Gastroesophageal sphincter (tissue), 4 donors: Measurements from ENCODE around the gene BICC1. TPM values are rescaled to one million over a fixed set of nuclear protein-coding genes. Genes with fewer than 3 reads are reported as not detected.
A peak's percentile ranks its signal among the peaks of the same experiment; 100 is the strongest.

Source experiments
- ATAC-seq: fragments of 150-250 bp; one replicate; pipeline ENCODE4 v1.9.1; 2016; ENCODE audit warnings: mild to moderate bottlenecking, moderate library complexity
- H3K27ac ChIP-seq, 4 donors: fragments of 200-600 bp; sonication (generic) in 3 of 4; 1 replicate in 3 of 4; 2 replicates in 1 of 4; pipeline ENCODE4 v1.5.1; 2016 to 2019
- H3K27me3 ChIP-seq: fragments of 200-600 bp; sonication (generic); one replicate; pipeline ENCODE4 v1.5.1; 2019
- H3K36me3 ChIP-seq, 2 donors: fragments of 200-600 bp; sonication (generic); one replicate each; pipeline ENCODE4 v1.5.1; 2019; ENCODE audit warnings: control low read depth in 1 of 2
- H3K4me1 ChIP-seq, 3 donors: fragments of 200-600 bp; sonication (generic); 1 replicate in 2 of 3; 2 replicates in 1 of 3; pipeline ENCODE4 v1.5.1; 2016 to 2019; ENCODE audit warnings: control low read depth in 2 of 3
- H3K4me3 ChIP-seq, 2 donors: fragments of 200-600 bp; sonication (generic); one replicate each; pipeline ENCODE4 v1.5.1; 2019; ENCODE audit warnings: mild to moderate bottlenecking in 1 of 2, moderate library complexity in 1 of 2
- H3K9me3 ChIP-seq, 3 donors: fragments of 200-600 bp; sonication (generic); one replicate each; pipeline ENCODE4 v1.5.1; 2017 to 2019; ENCODE audit warnings: control low read depth in 2 of 3
- EP300 ChIP-seq: sonication (generic); formaldehyde crosslinking; IDR thresholded peaks from one replicate; pipeline ENCODE4 v1.6.1; 2017; ENCODE audit warnings: antibody characterized with exemption, mild to moderate bottlenecking
- POLR2A ChIP-seq, 2 donors: fragments of 450-650 bp; IDR thresholded peaks; one replicate each; pipeline ENCODE4 v1.6.1; 2017; ENCODE audit warnings: antibody characterized with exemption in 2 of 2, mild to moderate bottlenecking in 2 of 2, moderate library complexity in 1 of 2
- POLR2AphosphoS5 ChIP-seq: sonication (generic); formaldehyde crosslinking; IDR thresholded peaks from one replicate; pipeline ENCODE4 v1.6.1; 2017; ENCODE audit warnings: antibody characterized with exemption
- WGBS, 2 donors: methylation state at CpG; one replicate each; pipeline ENCODE4 v1.1.5; 2018; ENCODE audit warnings: low coverage in 1 of 2; 5-methylcytosine and 5-hydroxymethylcytosine counted together
- total RNA-seq, 4 donors: library from RNA; depleted of rRNA; stranded (reverse); fragments of >200 nt; gene quantifications; one replicate each; pipeline ENCODE4 v1.1.0, GENCODE V29; 2016
- TF ChIP-seq, protein P1 (sequence below), 4 experiments: fragments of 200-600 bp in 2 of 4; fragments of 450-650 bp in 2 of 4; sonication (generic) in 1 of 4; IDR thresholded peaks; one replicate each; pipeline ENCODE4 v1.5.1; 2017 to 2019; ENCODE audit warnings: antibody characterized with exemption in 4 of 4, mild to moderate bottlenecking in 2 of 4, moderate library complexity in 2 of 4

The BICC1 gene
- total RNA-seq, 4 donors from 2014 or later: 18.6 to 27.8 (median 22.5) TPM

DNA sequence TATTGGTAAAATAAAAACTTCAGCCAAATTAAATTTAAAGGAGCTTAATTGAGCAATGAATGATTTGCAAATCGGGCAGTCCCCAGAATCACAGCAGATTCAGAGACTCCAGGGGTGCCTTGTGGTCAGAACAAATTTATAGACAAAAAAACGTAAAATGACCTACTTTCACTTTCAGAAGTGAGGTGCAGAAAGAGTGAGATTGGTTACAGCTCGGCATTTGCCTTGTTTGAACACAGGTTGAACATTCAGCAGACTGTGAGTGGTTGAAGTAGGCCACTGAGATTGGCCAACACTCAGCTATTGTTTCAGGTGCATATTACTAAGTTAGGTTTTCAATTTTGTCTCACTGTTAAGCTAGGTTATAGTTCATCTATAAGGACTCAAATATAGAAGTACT lies 153.4 kb downstream of the BICC1 start:
- H3K4me1 ChIP-seq: peaks cover 0 to 23% (median 0%) of the 10 kb centered on the region in 3 donors
- ATAC-seq: no peak
- peak overlapping the region; percentile 19 to 21 for H3K4me3 ChIP-seq
- H3K27ac ChIP-seq: peak overlapping the region; percentile 15 to 61 (median 49)
- peaks cover 0 to 17% (median 0%) of the 10 kb centered on the region in 3 donors for H3K9me3 ChIP-seq
- WGBS, 2 donors: 32 to 38% methylated on average over 2 to 3 of the region's 3 CpGs
- TF ChIP-seq EP300 (no peak), POLR2AphosphoS5 (no peak)
- no peaks in the 10 kb centered on the region for H3K27me3 ChIP-seq
- H3K36me3 ChIP-seq: no peaks in the 10 kb centered on the region

DNA sequence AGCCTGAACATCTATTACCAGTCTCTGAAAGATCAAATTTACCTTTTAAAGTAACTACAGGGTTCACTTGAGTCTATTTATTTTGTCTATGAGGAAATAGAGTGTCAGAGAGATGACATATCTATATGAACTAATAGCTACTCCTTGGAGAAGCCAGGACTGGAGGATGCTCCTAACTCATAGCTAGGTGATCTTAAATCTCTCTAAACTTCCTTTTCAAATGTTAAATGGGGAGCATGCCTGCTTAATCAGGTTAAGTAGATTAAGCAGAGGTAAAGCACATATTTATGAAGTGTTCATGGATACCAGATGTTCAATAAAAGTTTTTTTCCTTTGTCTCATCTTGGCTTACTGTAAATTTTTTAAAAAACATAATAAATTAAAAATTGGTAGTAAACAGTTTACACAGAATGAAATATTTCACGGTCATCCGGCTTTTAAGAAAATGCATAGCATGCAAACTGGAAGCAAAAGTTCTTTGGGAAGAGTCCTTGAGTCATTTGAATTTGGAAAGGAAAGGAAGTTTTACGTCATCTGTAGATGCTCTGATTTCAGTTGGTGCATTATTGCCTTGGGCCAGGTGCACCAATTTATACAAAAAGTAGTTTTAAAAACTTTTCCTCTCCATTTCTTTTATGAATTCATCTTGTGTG lies 155.1 kb downstream of the BICC1 start:
- no peak overlapping the region for H3K27ac ChIP-seq
- 53 to 65% methylated on average over 2 to 3 of the region's 3 CpGs for WGBS, 2 donors
- H3K9me3 ChIP-seq: peaks cover 0 to 17% (median 0%) of the 10 kb centered on the region in 3 donors
- no peak overlapping the region for H3K4me3 ChIP-seq
- no peak for ATAC-seq
- peaks cover 0 to 14% (median 0%) of the 10 kb centered on the region in 3 donors for H3K4me1 ChIP-seq
- no peaks in the 10 kb centered on the region for H3K27me3 ChIP-seq
- no peak for TF ChIP-seq POLR2A (IDR thresholded peaks at IDR 0.05)
- TF ChIP-seq, protein P1, sequence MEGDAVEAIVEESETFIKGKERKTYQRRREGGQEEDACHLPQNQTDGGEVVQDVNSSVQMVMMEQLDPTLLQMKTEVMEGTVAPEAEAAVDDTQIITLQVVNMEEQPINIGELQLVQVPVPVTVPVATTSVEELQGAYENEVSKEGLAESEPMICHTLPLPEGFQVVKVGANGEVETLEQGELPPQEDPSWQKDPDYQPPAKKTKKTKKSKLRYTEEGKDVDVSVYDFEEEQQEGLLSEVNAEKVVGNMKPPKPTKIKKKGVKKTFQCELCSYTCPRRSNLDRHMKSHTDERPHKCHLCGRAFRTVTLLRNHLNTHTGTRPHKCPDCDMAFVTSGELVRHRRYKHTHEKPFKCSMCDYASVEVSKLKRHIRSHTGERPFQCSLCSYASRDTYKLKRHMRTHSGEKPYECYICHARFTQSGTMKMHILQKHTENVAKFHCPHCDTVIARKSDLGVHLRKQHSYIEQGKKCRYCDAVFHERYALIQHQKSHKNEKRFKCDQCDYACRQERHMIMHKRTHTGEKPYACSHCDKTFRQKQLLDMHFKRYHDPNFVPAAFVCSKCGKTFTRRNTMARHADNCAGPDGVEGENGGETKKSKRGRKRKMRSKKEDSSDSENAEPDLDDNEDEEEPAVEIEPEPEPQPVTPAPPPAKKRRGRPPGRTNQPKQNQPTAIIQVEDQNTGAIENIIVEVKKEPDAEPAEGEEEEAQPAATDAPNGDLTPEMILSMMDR (IDR thresholded peaks at IDR 0.05): no peak
- H3K36me3 ChIP-seq: no peaks in the 10 kb centered on the region

DNA sequence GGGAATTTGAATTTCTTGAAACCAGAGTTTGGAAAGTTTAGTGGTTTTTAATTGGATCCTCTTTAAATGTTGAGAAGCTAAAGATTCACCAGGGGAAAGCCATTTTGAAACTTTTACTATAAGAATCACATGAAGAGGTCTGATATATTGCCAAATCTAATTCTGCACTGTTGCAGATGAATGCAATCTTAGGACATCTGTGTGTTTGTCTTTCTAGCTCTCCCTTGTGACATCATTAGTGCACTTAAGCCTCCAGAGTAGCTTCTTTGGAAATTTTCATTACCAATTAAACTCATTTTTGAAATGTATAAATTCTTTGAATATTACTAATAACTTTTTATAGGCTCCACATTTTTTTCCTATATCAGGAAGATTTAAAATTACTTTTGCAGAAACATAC lies 160.2 kb downstream of the BICC1 start:
- TF ChIP-seq EP300 (no peak), POLR2A (IDR thresholded peaks at IDR 0.05) (no peak), POLR2AphosphoS5 (no peak)
- TF ChIP-seq, protein P1 (IDR thresholded peaks at IDR 0.05): no peak
- ATAC-seq: no peak
- Histone ChIP-seq H3K9me3 (no peaks in the 10 kb centered on the region), H3K4me3 (no peak overlapping the region), H3K36me3 (no peaks in the 10 kb centered on the region), H3K4me1 (no peaks in the 10 kb centered on the region), H3K27ac (no peak overlapping the region), H3K27me3 (no peaks in the 10 kb centered on the region)

DNA sequence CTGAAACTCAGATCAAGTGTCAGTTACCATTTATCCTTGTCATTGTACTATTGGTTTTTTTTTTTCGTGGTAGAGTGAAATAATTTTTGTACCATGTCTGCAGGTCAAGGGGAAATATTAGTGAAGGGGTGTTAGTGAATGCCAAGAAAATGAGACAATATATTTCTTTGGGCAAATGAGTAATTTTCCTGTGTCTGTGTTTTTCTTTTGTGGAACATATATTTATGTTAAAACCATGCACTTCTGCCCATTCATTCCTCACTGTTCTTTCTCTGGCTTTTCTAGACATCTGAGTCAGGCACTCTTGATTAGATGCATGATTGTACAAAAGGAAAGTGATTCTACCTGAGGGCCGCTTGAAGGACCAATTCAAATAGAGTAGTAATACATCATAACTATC lies 161.6 kb downstream of the BICC1 start:
- WGBS, 2 donors: 40 to 55% methylated on average over 1 to 2 of the region's 2 CpGs
- Histone ChIP-seq H3K4me1 (no peaks in the 10 kb centered on the region), H3K9me3 (no peaks in the 10 kb centered on the region), H3K27me3 (no peaks in the 10 kb centered on the region), H3K4me3 (no peak overlapping the region), H3K27ac (no peak overlapping the region), H3K36me3 (no peaks in the 10 kb centered on the region)
- TF ChIP-seq POLR2A (IDR thresholded peaks at IDR 0.05): no peak
- TF ChIP-seq EP300: no peak
- TF ChIP-seq POLR2AphosphoS5: no peak
- TF ChIP-seq, protein P1 (IDR thresholded peaks at IDR 0.05): no peak
- no peak for ATAC-seq

DNA sequence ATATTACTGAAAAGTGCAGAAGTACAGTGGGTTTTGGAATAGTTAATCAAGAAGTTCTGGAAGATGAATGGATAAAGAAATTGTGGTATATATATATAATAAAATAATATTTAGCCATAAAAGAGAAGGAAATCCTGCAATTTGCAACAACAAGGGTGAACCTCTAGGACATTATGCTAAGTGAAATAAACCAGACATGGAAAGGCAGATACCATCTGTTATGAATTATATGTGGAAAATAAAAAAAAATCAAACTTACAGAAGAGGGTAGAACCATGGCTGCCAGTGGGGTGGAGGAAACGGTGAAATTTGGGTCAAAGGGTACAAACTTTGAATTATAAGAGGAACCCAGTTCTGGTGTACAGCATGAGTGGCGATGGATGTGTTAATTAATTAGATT lies 162.6 kb downstream of the BICC1 start:
- ATAC-seq: no peak
- peaks cover 0 to under 1% (median 0%) of the 10 kb centered on the region in 3 donors for H3K9me3 ChIP-seq
- H3K36me3 ChIP-seq: no peaks in the 10 kb centered on the region
- H3K27ac ChIP-seq: no peak overlapping the region
- H3K4me1 ChIP-seq: no peaks in the 10 kb centered on the region
- H3K4me3 ChIP-seq: no peak overlapping the region
- WGBS, 2 donors: 95 to 100% methylated on average over 1 to 2 of the region's 2 CpGs
- TF ChIP-seq EP300 (no peak), POLR2A (IDR thresholded peaks at IDR 0.05) (no peak), POLR2AphosphoS5 (no peak)
- TF ChIP-seq, protein P1 (IDR thresholded peaks at IDR 0.05): no peak
- no peaks in the 10 kb centered on the region for H3K27me3 ChIP-seq
